ENCODE data around the gene PTPRK. TPM values are rescaled to one million over a fixed set of nuclear protein-coding genes. Genes with fewer than 3 reads are reported as not detected.

PTPRK gene
- total RNA-seq, 4 donors from 2014 or later, result 88.0 to 187 (median 136) TPM

GRCh38 chr6:128432394-128432793 is 88.0 kb downstream of the PTPRK start:
- Histone ChIP-seq H3K9me3 (no peaks in the 10 kb centered on the region), H3K36me3 (no peaks in the 10 kb centered on the region), H3K4me3 (no peak overlapping the region), H3K4me1 (no peaks in the 10 kb centered on the region), H3K27ac (no peak overlapping the region), H3K27me3 (no peaks in the 10 kb centered on the region)
- in situ Hi-C loops (cut with MboI; ENCODE audit: low pct_ligation_motif_present in 1 of 4, low pct_unique_long_range_greater_than_20kb in 1 of 4, low sequenced_read_pairs in 3 of 4) (no loop called here), intact Hi-C loops (cut with DNase I; ENCODE audit: low total_unique reads) (no loop called here)
- TF ChIP-seq EP300 (IDR thresholded peaks at IDR 0.05; ENCODE audit: low read depth) (no peak), POLR2AphosphoS5 (IDR thresholded peaks at IDR 0.05) (no peak), CTCF (IDR thresholded peaks at IDR 0.05) (no peak), POLR2A (IDR thresholded peaks at IDR 0.05) (no peak)
- no peak for DNase-seq

- Histone ChIP-seq H3K36me3 (no peaks in the 10 kb centered on the region), H3K4me1 (peaks cover 0 to 1% (median 0%) of the 10 kb centered on the region in 4 donors), H3K4me3 (no peak overlapping the region), H3K9me3 (no peaks in the 10 kb centered on the region), H3K27me3 (no peaks in the 10 kb centered on the region), H3K27ac (no peak overlapping the region)
- intact Hi-C loops (cut with DNase I; ENCODE audit: low total_unique reads) (no loop called here), in situ Hi-C loops (cut with MboI; ENCODE audit: low pct_ligation_motif_present in 1 of 4, low pct_unique_long_range_greater_than_20kb in 1 of 4, low sequenced_read_pairs in 3 of 4) (no loop called here)
- no peak for DNase-seq
- TF ChIP-seq CTCF (IDR thresholded peaks at IDR 0.05) (no peak), POLR2AphosphoS5 (IDR thresholded peaks at IDR 0.05) (no peak), EP300 (IDR thresholded peaks at IDR 0.05; ENCODE audit: low read depth) (no peak), POLR2A (IDR thresholded peaks at IDR 0.05) (no peak)
- WGBS, 2 donors (ENCODE audit: low coverage in 1 of 2), result 94 to 100% methylated on average over 1 of the region's 1 CpG
Observed at GRCh38 chr6:128427139-128427538, 93.3 kb downstream of the PTPRK start.

GRCh38 chr6:128425856-128426255 is 94.5 kb downstream of the PTPRK start:
- no peaks in the 10 kb centered on the region for H3K27me3 ChIP-seq
- in situ Hi-C loops (cut with MboI; ENCODE audit: low pct_ligation_motif_present in 1 of 4, low pct_unique_long_range_greater_than_20kb in 1 of 4, low sequenced_read_pairs in 3 of 4) (no loop called here), intact Hi-C loops (cut with DNase I; ENCODE audit: low total_unique reads) (no loop called here)
- H3K4me1 ChIP-seq, result peaks cover 0 to 7% (median 0%) of the 10 kb centered on the region in 4 donors
- no peaks in the 10 kb centered on the region for H3K9me3 ChIP-seq
- 91 to 95% methylated on average over 2 of the region's 2 CpGs for WGBS, 2 donors (ENCODE audit: low coverage in 1 of 2)
- no peak for TF ChIP-seq POLR2AphosphoS5 (IDR thresholded peaks at IDR 0.05)
- H3K27ac ChIP-seq, result no peak overlapping the region
- DNase-seq, result no peak
- H3K36me3 ChIP-seq, result no peaks in the 10 kb centered on the region
- H3K4me3 ChIP-seq, result no peak overlapping the region

- no peak overlapping the region for H3K4me3 ChIP-seq
- intact Hi-C loops (cut with DNase I; ENCODE audit: low total_unique reads) (no loop called here), in situ Hi-C loops (cut with MboI; ENCODE audit: low pct_ligation_motif_present in 1 of 4, low pct_unique_long_range_greater_than_20kb in 1 of 4, low sequenced_read_pairs in 3 of 4) (no loop called here)
- H3K27me3 ChIP-seq, result no peaks in the 10 kb centered on the region
- no peaks in the 10 kb centered on the region for H3K36me3 ChIP-seq
- 78 to 100% methylated on average over 1 of the region's 1 CpG for WGBS, 2 donors (ENCODE audit: low coverage in 1 of 2)
- H3K9me3 ChIP-seq, result no peaks in the 10 kb centered on the region
- peaks cover 0 to 7% (median 0%) of the 10 kb centered on the region in 4 donors for H3K4me1 ChIP-seq
- no peak for DNase-seq
- TF ChIP-seq CTCF (IDR thresholded peaks at IDR 0.05) (no peak), EP300 (IDR thresholded peaks at IDR 0.05; ENCODE audit: low read depth) (no peak), POLR2A (IDR thresholded peaks at IDR 0.05) (no peak), POLR2AphosphoS5 (IDR thresholded peaks at IDR 0.05) (no peak)
- no peak overlapping the region for H3K27ac ChIP-seq
Observed at GRCh38 chr6:128422871-128423270, 97.5 kb downstream of the PTPRK start.

- H3K36me3 ChIP-seq, result no peaks in the 10 kb centered on the region
- no peak overlapping the region for H3K4me3 ChIP-seq
- in situ Hi-C loops (cut with MboI; ENCODE audit: low pct_ligation_motif_present in 1 of 4, low pct_unique_long_range_greater_than_20kb in 1 of 4, low sequenced_read_pairs in 3 of 4), result no loop called here
- H3K9me3 ChIP-seq, result no peaks in the 10 kb centered on the region
- no peaks in the 10 kb centered on the region for H3K27me3 ChIP-seq
- intact Hi-C loops (cut with DNase I; ENCODE audit: low total_unique reads), result no loop called here
- H3K27ac ChIP-seq, result no peak overlapping the region
- no peak for DNase-seq
- peaks cover 0 to 7% (median 0%) of the 10 kb centered on the region in 4 donors for H3K4me1 ChIP-seq
- TF ChIP-seq POLR2A (IDR thresholded peaks at IDR 0.05), result no peak
- no peak for TF ChIP-seq EP300 (IDR thresholded peaks at IDR 0.05; ENCODE audit: low read depth)
- TF ChIP-seq CTCF (IDR thresholded peaks at IDR 0.05), result no peak
- no peak for TF ChIP-seq POLR2AphosphoS5 (IDR thresholded peaks at IDR 0.05)
Observed at GRCh38 chr6:128422200-128422599, 98.2 kb downstream of the PTPRK start.

Data from transverse colon (tissue), 4 donors.